K562 (cell line): ENCODE results near the gene ME3. TPM values are rescaled to one million over a fixed set of nuclear protein-coding genes. Genes with fewer than 3 reads are reported as not detected.

Experiments used
- ATAC-seq: fragments of 200-7000 bp; cut with Tn5 transposase; 3 replicates; pipeline ENCODE4 v1.9.1; 2020; ENCODE audit warnings: moderate library complexity
- BruUV-seq: library from RNA; stranded (reverse); fragments of 400-500 nt; replicated peaks from 2 replicates; lab custom pipeline; 2021; lab: Mats Ljungman, UMichigan
- CTCF ChIA-PET: fragments of 300-600 bp; formaldehyde crosslinking; extraction: SDS; loops from one replicate; lab custom pipeline; 2021; ENCODE audit warnings: low intra/inter-chr PET ratio; lab: Yijun Ruan, JAX
- POLR2A ChIA-PET: fragments of 300-600, 350-650 bp; sonication (Branson Sonifier 250); formaldehyde crosslinking; extraction: SDS; loops from one replicate; lab custom pipeline; 2021; ENCODE audit warnings: antibody characterized with exemption, inconsistent platforms; lab: Yijun Ruan, JAX
- DNase-seq, 4 experiments: peaks; one replicate each; pipeline versions ENCODE4 v3.0.0 to v3.0.0-alpha.2; 2011 to 2018; ENCODE audit warnings: low spot score in 3 of 4, mixed read lengths in 3 of 4; ENCODE audit errors: extremely low read depth in 1 of 4
- FAIRE-seq: peaks from 2 replicates; lab custom pipeline; 2011; peaks lifted over from hg19 to GRCh38; lab: Jason Lieb, UNC
- H2AFZ ChIP-seq: 2 replicates; pipeline ENCODE4 v1.6.0; 2011; ENCODE audit warnings: low read depth, low read length, control low read depth, inconsistent platforms
- H3K27ac ChIP-seq: fragments of 200-600 bp; 3 replicates; pipeline ENCODE4 v1.8.0; 2011; ENCODE audit warnings: low read depth, mild to moderate bottlenecking, control low read depth, inconsistent platforms, low read length, moderate library complexity, mixed read lengths; ENCODE audit errors: extremely low read depth
- H3K27me3 ChIP-seq, 2 experiments: fragments of 300-600 bp in 1 of 2; 2 replicates in 1 of 2; 3 replicates in 1 of 2; pipeline versions ENCODE4 v1.6.0 to v1.8.0; 2011; ENCODE audit warnings: inconsistent platforms in 2 of 2, low read length in 2 of 2, mild to moderate bottlenecking in 1 of 2, mixed read lengths in 1 of 2, moderate library complexity in 1 of 2; ENCODE audit not compliant: control insufficient read depth in 2 of 2, insufficient read depth in 2 of 2
- H3K36me3 ChIP-seq: fragments of 300-600 bp; 3 replicates; pipeline ENCODE4 v1.8.0; 2011; ENCODE audit warnings: mild to moderate bottlenecking, low read length, inconsistent platforms; ENCODE audit not compliant: control insufficient read depth, insufficient read depth
- H3K4me1 ChIP-seq, 2 experiments: fragments of 200-600 bp in 1 of 2; replicated peaks in 1 of 2; 2 replicates in 1 of 2; 3 replicates in 1 of 2; pipeline versions ENCODE4 v1.5.1 to v1.8.0; 2011; ENCODE audit warnings: inconsistent platforms in 2 of 2, low read length in 2 of 2, mild to moderate bottlenecking in 1 of 2, mixed read lengths in 1 of 2, moderate library complexity in 1 of 2; ENCODE audit not compliant: control insufficient read depth in 2 of 2, insufficient read depth in 2 of 2
- H3K4me2 ChIP-seq: 2 replicates; pipeline ENCODE4 v1.6.1; 2011; ENCODE audit warnings: low read length, control low read depth, inconsistent platforms, mixed read lengths; ENCODE audit not compliant: insufficient read depth
- H3K4me3 ChIP-seq: fragments of 200-600 bp; sonication (generic), shearing (Covaris generic); 2 replicates; pipeline ENCODE4 v1.5.1; 2016; ENCODE audit warnings: control low read depth, inconsistent platforms
- H3K79me2 ChIP-seq: fragments of 200-600 bp; 3 replicates; pipeline ENCODE4 v1.8.0; 2011; ENCODE audit warnings: low read length, inconsistent platforms; ENCODE audit not compliant: control insufficient read depth, insufficient read depth
- H3K9ac ChIP-seq, 2 experiments: 2 replicates each; pipeline versions ENCODE4 v1.6.0 to v1.6.1; 2011; ENCODE audit warnings: low read depth in 2 of 2, low read length in 2 of 2, control low read depth in 1 of 2, inconsistent platforms in 1 of 2, mild to moderate bottlenecking in 1 of 2, mixed read lengths in 1 of 2; ENCODE audit not compliant: insufficient read depth in 1 of 2
- H3K9me1 ChIP-seq: one replicate; pipeline ENCODE4 v1.6.0; 2011; ENCODE audit warnings: inconsistent platforms, mild to moderate bottlenecking, low read length, moderate library complexity; ENCODE audit not compliant: control insufficient read depth, insufficient read depth
- H3K9me3 ChIP-seq: replicated peaks from 2 replicates; pipeline ENCODE4 v1.5.1; 2011; ENCODE audit warnings: low read depth, low read length, inconsistent platforms; ENCODE audit not compliant: control insufficient read depth, insufficient read depth
- H4K20me1 ChIP-seq: replicated peaks from 2 replicates; pipeline ENCODE4 v1.6.1; 2011; ENCODE audit warnings: low read length, inconsistent platforms, mixed read lengths; ENCODE audit not compliant: control insufficient read depth, insufficient read depth
- PML ChIP-seq: IDR thresholded peaks from 2 replicates; pipeline ENCODE4 v1.6.1; 2012; ENCODE audit warnings: low read length, inconsistent platforms
- ZBED1 ChIP-seq: IDR thresholded peaks from 2 replicates; pipeline ENCODE4 v1.6.1; 2014
- ZBTB2 ChIP-seq: fragments of 450-650 bp; IDR thresholded peaks from 2 replicates; pipeline ENCODE4 v1.6.1; 2016; ENCODE audit warnings: antibody characterized with exemption
- ZNF408 ChIP-seq: fragments of 250-450 bp; sonication (Bioruptor Pico); IDR thresholded peaks from 2 replicates; pipeline ENCODE4 v1.4.0; 2020; ENCODE audit warnings: low read depth, mild to moderate bottlenecking, moderate library complexity
- ZNF707 ChIP-seq: fragments of 250-450 bp; sonication (Bioruptor Pico); conservative IDR thresholded peaks from 2 replicates; pipeline ENCODE4 v1.8.0; 2022; ENCODE audit warnings: inconsistent platforms, mild to moderate bottlenecking, moderate library complexity
- WGBS: fragments of 100-300 bp; shearing (Covaris generic); methylation state at CpG from one replicate; pipeline ENCODE4 v1.1.6; 2016; ENCODE audit warnings: low coverage, mixed read lengths; ENCODE audit not compliant: insufficient coverage; ENCODE audit errors: missing lambda C conversion rate; 5-methylcytosine and 5-hydroxymethylcytosine counted together
- in situ Hi-C: fragments of 300-500 bp; cut with MboI; formaldehyde crosslinking; loops from 4 replicates; pipeline ENCODE4 v1.15.0; 2018; ENCODE audit warnings: inconsistent platforms, mixed read lengths
- intact Hi-C: fragments of 100-400 bp; cut with micrococcal nuclease; formaldehyde crosslinking; loops from 2 replicates; pipeline ENCODE4 v1.14.2; 2022
- polyA plus RNA-seq, 8 experiments: library from polyadenylated mRNA; depleted of rRNA in 4 of 8; stranded (reverse) in 5 of 8; unstranded in 3 of 8; fragments of >200 nt; fragmentation: Nextera tagmentation in 2 of 8; fragmentation: Illumina TruSeq in 1 of 8; extraction: Ambion mirVana in 2 of 8; extraction: Trizol in 1 of 8; gene quantifications; 2 replicates each; pipeline versions ENCODE4 v1.2.1 to v1.2.3, GENCODE V29; 2011 to 2014; ENCODE audit warnings: inconsistent platforms in 1 of 8, missing spikeins in 1 of 8
- total RNA-seq, 7 experiments: library from RNA; depleted of rRNA in 6 of 7; stranded (reverse); fragments of >200 nt in 6 of 7; fragmentation: Illumina TruSeq in 2 of 7; extraction: Trizol in 2 of 7; gene quantifications; 2 replicates each; pipeline versions ENCODE4 v1.2.1 to v1.2.3, GENCODE V29; 2011 to 2021; ENCODE audit warnings: low replicate concordance in 1 of 7

ME3 gene
- total and polyA plus RNA-seq, 9 of the 15 experiments (the other 6 are each of a cell fraction or from before 2014, with no cell fraction given), result not detected

- POLR2A ChIA-PET, result interaction anchor here (0.6 kb wide), 1 partner anchor 192 kb away, joined by 3 read pairs; no protein-coding TSS in a partner anchor
- intact Hi-C loops, result no loop called here
- 0% methylated on average over 1 of the region's 1 CpG for WGBS
These were observed 227.4 kb downstream of the ME3 start for GRCh38 chr11:86444981-86445380.

More at GRCh38 chr11:86444981-86445380, 227.4 kb downstream of the ME3 start:
- Histone ChIP-seq H3K9me1 (no peaks in the 10 kb centered on the region), H3K4me3 (no peak overlapping the region), H3K4me1 (no peaks in the 10 kb centered on the region; a peak in 1 of 5 replicates), H4K20me1 (no peaks in the 10 kb centered on the region), H3K36me3 (no peaks in the 10 kb centered on the region), H2AFZ (no peak overlapping the region), H3K4me2 (no peak overlapping the region), H3K27me3 (no peaks in the 10 kb centered on the region), H3K79me2 (no peaks in the 10 kb centered on the region), H3K9me3 (no peaks in the 10 kb centered on the region), H3K27ac (no peak overlapping the region), H3K9ac (no peak overlapping the region)
- no peak for ATAC-seq
- no TSS peak for BruUV-seq
- TF ChIP-seq ZNF408 (no peak), ZNF707 (CRISPR knock-in tag) (no peak), ZBED1 (no peak), ZBTB2 (no peak), PML (no peak)
- in situ Hi-C loops, result no loop called here
- FAIRE-seq, result no peak
- CTCF ChIA-PET, result no interaction called here
- no peak for DNase-seq
